PFSK-1 (cell line): ENCODE measurements around the gene UBE2I.

Source experiments
- FOXP2 ChIP-seq: optimal IDR thresholded peaks from 2 replicates; pipeline ENCODE3; 2011; ENCODE audit warnings: borderline replicate concordance, control low read depth, inconsistent platforms; ENCODE audit not compliant: insufficient read depth; ENCODE audit errors: extremely low read length, extremely low read depth
- POLR2AphosphoS5 ChIP-seq: IDR thresholded peaks from 2 replicates; pipeline ENCODE4 v1.6.1; 2012; ENCODE audit warnings: low read depth, mild to moderate bottlenecking, control low read depth, low read length, moderate library complexity
- REST ChIP-seq, 2 experiments: IDR thresholded peaks; 2 replicates each; pipeline versions ENCODE4 v1.6.1 to v1.8.0; 2011 to 2012; ENCODE audit warnings: low read depth in 2 of 2, low read length in 2 of 2, control low read depth in 1 of 2, inconsistent platforms in 1 of 2, mild to moderate bottlenecking in 1 of 2, moderate library complexity in 1 of 2; ENCODE audit not compliant: insufficient read depth in 1 of 2
- SIN3A ChIP-seq: IDR thresholded peaks from 2 replicates; pipeline ENCODE4 v1.6.1; 2012; ENCODE audit warnings: mild to moderate bottlenecking, low read length, moderate library complexity, borderline replicate concordance; ENCODE audit not compliant: insufficient read depth
- TAF1 ChIP-seq: IDR thresholded peaks from 2 replicates; pipeline ENCODE4 v1.6.1; 2012; ENCODE audit warnings: low read length, control low read depth, borderline replicate concordance; ENCODE audit not compliant: insufficient read depth

UBE2I gene

GRCh38 chr16:1271380-1271723 lies 38.1 kb upstream of the UBE2I start:
- TF ChIP-seq POLR2AphosphoS5 (no peak), REST (IDR thresholded peaks at IDR 0.05; ENCODE audit: insufficient read depth in 1 of 2, low read depth in 2 of 2, low read length in 2 of 2) (no peak), SIN3A (no peak), TAF1 (no peak), FOXP2 (no peak)

DNA sequence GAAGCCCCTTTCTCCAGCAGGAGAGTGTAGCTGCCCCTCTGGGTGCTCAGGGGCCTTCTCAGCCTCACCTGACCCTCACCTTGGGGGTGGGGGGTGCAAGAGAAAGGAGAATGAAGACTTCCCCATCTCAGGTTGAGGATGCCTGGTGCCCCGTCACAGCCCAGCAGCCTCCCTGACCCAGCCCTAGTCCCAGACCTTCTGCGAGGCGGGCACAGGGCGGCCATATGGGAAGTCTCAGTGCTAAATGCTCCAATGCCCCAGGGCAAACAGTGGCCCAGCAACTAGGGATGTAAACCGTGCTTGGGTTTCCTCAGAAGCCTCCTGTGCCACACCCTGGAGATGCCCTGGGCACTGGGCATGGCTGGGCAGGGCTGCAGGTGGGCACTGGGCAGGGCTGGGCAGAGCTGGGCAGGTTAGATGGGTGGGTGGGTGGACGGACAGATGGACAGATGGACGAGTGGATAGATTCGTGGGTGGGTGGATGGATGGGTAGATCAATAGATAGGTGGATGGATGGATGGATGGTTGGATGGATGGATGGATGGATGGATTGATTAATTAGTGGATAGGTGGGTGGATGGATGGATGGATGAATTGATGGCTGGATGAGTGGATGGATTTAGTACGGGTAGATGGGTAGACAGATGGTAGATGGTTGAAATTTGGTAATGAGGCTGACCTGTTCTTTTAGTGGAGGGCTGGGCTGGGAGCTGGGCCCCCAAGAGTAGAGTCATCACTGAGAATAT lies 36.8 kb upstream of the UBE2I start:
- no peak for TF ChIP-seq POLR2AphosphoS5
- TF ChIP-seq FOXP2, result no peak
- TF ChIP-seq REST (IDR thresholded peaks at IDR 0.05; ENCODE audit: insufficient read depth in 1 of 2, low read depth in 2 of 2, low read length in 2 of 2), result no peak
- no peak for TF ChIP-seq SIN3A
- TF ChIP-seq TAF1, result no peak

DNA sequence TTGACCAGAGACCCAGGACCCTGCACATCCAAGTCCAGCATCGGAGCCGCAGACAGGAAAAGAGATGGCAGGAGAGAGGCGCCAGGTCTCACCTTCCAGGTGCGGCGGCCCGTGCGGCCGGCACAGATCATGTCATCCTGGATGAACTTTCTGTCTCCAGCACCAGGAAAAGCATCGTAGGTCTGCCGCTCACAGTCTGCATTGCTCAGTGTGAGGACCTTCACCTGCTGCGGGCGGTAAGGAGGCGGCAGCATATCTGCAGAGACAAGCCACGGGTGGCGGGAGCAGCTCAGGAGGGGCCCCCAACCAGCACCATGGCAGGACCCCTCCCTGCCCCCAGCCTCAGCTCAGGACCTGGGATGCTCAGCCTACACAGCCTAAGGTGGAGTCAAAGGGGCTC lies 35.6 kb upstream of the UBE2I start:
- TF ChIP-seq TAF1, result no peak

- no peak for TF ChIP-seq TAF1
- TF ChIP-seq SIN3A, result no peak
These were observed 34.7 kb upstream of the UBE2I start for GRCh38 chr16:1274767-1275166.

- TF ChIP-seq FOXP2, result no peak
- TF ChIP-seq POLR2AphosphoS5, result no peak
- TF ChIP-seq SIN3A, result no peak
- TF ChIP-seq TAF1, result no peak
These were observed 33.5 kb upstream of the UBE2I start for GRCh38 chr16:1275791-1276579.

- TF ChIP-seq POLR2AphosphoS5 (no peak), TAF1 (no peak), REST (IDR thresholded peaks at IDR 0.05; ENCODE audit: insufficient read depth in 1 of 2, low read depth in 2 of 2, low read length in 2 of 2) (no peak), FOXP2 (no peak), SIN3A (no peak)
These were observed 32.9 kb upstream of the UBE2I start for GRCh38 chr16:1276580-1276878.
